HFF-Myc (cell line): ENCODE results near the gene EVI5L.

Experiments used
- DNase-seq: peaks from one replicate; pipeline ENCODE4 v3.0.0-alpha.2; 2011; ENCODE audit warnings: low read depth; ENCODE audit errors: extremely low read depth
- H3K4me3 ChIP-seq: replicated peaks from 2 replicates; pipeline ENCODE4 v1.5.1; 2011; ENCODE audit warnings: low read depth, mild to moderate bottlenecking, control low read depth, low read length
- TF ChIP-seq, protein P1 (sequence below): IDR thresholded peaks from 2 replicates; pipeline ENCODE4 v1.5.1; 2012; ENCODE audit warnings: mild to moderate bottlenecking, low read depth, low read length, control low read depth; ENCODE audit errors: missing control alignments

EVI5L gene

DNA sequence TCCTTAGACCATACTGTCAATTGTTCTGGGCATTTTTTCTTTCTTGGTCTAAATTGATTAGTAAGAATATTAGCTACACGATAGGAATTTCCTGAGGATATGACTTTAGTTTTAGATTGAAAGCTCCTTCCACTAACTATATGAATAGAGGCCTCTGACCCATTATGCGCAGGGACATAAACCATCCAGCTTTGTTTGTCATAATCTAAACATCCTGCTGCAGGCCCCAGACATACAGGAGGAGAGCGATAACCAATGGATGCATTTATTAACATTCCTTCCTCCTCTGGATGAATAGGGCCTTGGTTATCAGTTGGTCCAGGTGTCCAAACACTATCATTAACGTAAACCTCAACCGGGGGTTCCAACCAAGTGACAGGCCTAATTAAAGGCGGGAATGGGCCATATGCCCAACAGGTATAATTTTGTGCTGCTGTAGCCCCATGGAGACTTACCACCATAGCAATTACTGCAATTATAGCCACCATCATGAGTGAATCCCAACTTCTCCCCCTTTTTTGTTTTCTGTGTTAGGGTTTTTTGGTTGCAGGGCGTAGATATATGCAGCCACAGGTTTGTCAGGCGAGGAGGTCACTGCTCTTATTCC, 34.4 kb upstream of the EVI5L start:
- TF ChIP-seq, protein P1, sequence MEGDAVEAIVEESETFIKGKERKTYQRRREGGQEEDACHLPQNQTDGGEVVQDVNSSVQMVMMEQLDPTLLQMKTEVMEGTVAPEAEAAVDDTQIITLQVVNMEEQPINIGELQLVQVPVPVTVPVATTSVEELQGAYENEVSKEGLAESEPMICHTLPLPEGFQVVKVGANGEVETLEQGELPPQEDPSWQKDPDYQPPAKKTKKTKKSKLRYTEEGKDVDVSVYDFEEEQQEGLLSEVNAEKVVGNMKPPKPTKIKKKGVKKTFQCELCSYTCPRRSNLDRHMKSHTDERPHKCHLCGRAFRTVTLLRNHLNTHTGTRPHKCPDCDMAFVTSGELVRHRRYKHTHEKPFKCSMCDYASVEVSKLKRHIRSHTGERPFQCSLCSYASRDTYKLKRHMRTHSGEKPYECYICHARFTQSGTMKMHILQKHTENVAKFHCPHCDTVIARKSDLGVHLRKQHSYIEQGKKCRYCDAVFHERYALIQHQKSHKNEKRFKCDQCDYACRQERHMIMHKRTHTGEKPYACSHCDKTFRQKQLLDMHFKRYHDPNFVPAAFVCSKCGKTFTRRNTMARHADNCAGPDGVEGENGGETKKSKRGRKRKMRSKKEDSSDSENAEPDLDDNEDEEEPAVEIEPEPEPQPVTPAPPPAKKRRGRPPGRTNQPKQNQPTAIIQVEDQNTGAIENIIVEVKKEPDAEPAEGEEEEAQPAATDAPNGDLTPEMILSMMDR: no peak
- DNase-seq: no peak
- H3K4me3 ChIP-seq: no peak overlapping the region

DNA sequence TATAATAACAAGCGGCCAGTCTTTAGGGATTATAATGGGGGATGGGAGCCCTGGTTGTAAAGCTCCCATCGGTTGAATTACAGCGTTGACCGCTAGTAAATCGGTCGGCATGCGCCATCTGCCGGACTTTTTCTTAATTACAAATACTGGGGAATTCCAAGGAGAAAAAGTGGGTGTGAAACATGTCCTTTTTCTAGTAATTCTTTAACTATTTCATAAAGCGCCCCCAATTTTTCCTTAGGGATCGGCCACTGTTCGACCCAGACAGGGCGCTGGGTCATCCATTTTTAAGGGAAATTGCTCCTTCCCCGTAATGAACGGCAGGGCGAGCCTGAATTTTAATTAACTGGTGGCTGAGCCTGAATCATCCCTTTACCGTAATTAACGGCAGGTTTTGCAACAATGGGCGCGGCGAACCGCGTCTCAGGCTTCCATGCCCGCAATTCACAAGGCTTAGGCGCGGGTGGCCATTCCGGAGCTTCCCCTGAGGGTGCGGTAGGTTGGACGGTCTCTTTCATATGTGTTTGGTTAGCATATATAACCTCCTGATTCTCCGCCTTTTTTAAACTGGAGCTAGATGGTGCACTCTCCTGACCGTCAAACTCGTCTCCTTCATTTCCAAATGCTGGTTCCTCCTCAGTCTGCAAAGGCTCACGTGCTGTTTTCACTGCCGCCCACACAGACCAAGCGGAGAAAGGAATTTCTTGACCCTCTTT, 30.2 kb upstream of the EVI5L start:
- TF ChIP-seq, protein P1: peak; percentile 53
- peak; percentile 43 for DNase-seq
- H3K4me3 ChIP-seq: no peak overlapping the region

DNA sequence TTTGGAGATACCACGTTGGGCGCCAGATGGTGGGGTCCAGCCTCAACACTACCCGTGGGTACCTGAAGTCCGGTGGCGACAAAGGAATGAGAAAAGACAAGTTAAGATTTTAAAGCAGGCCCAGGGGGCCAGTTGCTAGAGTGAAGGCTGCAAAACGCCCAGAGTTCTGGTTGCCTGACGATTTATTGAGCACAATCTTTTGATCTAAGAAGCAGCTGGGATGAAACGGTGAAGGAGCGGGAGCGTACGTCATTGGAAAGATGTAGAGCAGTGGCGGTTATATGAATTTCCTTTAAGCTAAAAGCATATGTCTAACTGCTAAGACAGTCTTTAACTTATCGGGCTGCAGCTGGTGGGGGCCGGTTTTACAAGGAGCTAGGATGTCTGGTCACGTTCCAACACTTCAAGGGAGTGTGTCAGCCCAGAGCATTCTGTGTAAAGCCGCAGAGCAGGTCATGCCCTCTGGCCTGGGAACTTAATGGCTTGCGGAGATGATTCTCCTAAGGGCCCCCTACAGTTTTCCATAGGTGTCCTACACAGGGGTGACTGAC, 28.9 kb upstream of the EVI5L start:
- H3K4me3 ChIP-seq: no peak overlapping the region
- TF ChIP-seq, protein P1: no peak
- no peak for DNase-seq

DNA sequence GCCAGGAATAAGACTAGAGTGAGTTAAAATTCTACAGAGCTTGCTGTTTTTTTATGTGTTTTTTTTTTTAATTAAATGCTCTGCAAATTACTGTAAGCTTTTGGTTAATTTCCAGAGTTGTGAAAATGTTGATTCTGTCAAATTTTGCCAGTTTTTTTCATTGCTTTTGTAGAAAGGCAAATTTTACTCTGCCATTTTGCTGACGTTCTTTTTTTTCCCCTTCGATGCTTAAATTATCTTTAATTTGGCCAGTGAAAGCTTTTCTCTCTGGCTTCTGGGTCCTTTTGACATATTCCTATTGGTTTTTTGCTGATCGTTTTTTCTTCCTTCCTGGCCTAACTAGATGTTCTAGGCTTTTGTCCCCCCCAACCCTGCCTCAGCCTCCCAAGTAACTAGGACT, 23.8 kb upstream of the EVI5L start:
- TF ChIP-seq, protein P1: no peak
- no peak for DNase-seq
- H3K4me3 ChIP-seq: no peak overlapping the region

DNA sequence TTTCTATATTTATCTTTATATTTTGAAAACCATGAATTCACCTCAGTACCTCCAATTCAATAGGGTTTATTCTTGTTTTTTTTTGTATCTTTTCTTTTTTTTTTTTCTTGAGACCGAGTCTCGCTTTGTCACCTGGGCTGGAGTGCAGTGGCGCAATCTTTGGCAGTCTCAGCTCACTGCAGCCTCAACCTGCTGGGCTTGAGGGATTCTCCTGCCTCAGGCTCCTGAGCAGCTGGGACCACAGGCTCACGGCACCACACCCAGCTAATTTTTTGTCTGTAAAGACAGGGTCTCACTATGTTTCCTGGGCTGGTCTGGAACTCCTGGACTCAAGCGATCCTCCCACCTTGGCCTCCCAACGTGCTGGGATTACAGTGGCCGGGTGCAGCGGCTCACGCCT, 23.1 kb upstream of the EVI5L start:
- TF ChIP-seq, protein P1: no peak

DNA sequence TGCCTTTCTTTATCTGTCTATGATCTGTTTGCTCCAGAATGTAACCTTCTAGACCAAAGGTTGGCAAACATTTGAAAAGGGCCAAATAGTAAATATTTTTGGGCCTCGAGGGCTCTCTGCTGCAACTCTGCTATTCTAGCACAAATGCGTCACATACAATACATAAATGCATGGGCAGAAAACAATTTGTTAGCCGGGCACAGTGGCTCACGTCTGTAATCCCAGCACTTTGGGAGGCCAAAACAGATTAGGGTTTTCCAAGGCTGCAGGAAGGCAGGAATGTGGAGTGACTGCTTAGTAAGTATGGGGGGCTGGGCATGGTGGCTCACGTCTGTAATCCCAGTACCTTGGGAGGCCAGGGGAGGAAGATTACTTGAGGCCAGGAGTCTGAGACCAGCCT, 21.9 kb upstream of the EVI5L start:
- TF ChIP-seq, protein P1: no peak
- H3K4me3 ChIP-seq: no peak overlapping the region
- DNase-seq: no peak

More for the DNA sequence above, 23.1 kb upstream of the EVI5L start:
- no peak for DNase-seq
- no peak overlapping the region for H3K4me3 ChIP-seq
